ENCODE results near the gene IER3. TPM values are rescaled to one million over a fixed set of nuclear protein-coding genes. Genes with fewer than 3 reads are reported as not detected.
"Not testable (repeated sequence)": the region's sequence is repeated elsewhere in the genome, so short reads cannot be mapped to it uniquely, and the experiment has no call there.

The IER3 gene
- polyA plus RNA-seq, 3 donors: 21.0 to 21.8 (median 21.2) TPM

DNA sequence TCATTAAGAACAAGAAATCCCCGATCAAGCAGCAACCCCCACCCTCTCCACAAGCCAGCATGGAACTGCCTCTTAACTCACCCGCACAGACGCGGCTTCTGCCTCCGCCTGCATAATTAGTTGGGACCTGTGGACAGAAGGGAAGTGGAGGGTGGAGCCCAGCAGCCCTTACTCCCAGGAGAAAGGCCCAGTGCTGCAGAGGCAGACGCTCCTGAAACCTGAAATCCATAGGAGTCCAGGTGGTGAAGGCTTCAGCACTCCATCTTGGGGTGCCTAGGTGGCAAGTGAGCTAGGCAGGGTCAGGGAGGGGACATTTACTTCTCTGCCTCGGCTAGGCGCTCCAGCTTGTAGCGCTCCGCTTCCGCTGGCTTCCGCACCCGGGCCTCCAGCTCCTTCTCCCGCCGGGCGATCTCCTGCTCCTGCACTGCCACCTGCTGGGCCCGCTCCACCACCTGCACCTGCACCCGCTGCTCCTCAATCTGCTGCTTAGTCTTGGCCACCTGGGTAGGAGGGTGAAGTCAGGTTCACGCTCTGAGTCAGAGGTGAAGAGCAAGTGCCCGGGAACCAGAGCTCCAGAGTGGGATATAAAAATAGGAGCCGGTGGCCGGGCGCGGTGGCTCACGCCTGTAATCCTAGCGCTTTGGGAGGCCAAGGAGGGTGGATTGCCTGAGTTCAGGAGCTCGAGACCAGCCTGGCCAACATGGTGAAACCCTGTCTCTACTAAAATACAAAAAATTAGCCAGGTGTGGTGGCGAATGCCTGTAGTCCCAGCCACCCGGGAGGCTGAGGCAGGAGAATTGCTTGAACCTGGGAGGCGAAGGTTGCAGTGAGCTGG is 13.5 kb downstream of the IER3 start:
- peak; percentile 66 for DNase-seq

- DNase-seq: no peak
Measured at GRCh38 chr6:30727920-30728553, 16.3 kb downstream of the IER3 start.

- no peak for DNase-seq
Measured at GRCh38 chr6:30726506-30727413, 17.6 kb downstream of the IER3 start.

- no peak for DNase-seq
Measured at GRCh38 chr6:30725713-30726505, 18.4 kb downstream of the IER3 start.

GRCh38 chr6:30724906-30725667 is 19.3 kb downstream of the IER3 start:
- no peak for DNase-seq

DNA sequence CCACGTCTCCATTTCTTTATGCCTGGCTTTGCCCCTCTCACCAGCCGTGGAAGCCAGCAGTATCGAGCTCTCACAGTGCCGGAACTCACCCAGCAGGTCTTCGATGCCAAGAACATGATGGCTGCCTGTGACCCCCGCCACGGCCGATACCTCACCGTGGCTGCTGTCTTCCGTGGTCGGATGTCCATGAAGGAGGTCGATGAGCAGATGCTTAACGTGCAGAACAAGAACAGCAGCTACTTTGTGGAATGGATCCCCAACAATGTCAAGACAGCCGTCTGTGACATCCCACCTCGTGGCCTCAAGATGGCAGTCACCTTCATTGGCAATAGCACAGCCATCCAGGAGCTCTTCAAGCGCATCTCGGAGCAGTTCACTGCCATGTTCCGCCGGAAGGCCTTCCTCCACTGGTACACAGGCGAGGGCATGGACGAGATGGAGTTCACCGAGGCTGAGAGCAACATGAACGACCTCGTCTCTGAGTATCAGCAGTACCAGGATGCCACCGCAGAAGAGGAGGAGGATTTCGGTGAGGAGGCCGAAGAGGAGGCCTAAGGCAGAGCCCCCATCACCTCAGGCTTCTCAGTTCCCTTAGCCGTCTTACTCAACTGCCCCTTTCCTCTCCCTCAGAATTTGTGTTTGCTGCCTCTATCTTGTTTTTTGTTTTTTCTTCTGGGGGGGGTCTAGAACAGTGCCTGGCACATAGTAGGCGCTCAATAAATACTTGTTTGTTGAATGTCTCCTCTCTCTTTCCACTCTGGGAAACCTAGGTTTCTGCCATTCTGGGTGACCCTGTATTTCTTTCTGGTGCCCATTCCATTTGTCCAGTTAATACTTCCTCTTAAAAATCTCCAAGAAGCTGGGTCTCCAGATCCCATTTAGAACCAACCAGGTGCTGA is 20.3 kb downstream of the IER3 start:
- not testable (repeated sequence) for DNase-seq

- not testable (repeated sequence) for DNase-seq
Measured at GRCh38 chr6:30723159-30723842, 21.0 kb downstream of the IER3 start.

GRCh38 chr6:30722280-30723112 is 21.9 kb downstream of the IER3 start:
- peak; percentile 78 for DNase-seq

DNA sequence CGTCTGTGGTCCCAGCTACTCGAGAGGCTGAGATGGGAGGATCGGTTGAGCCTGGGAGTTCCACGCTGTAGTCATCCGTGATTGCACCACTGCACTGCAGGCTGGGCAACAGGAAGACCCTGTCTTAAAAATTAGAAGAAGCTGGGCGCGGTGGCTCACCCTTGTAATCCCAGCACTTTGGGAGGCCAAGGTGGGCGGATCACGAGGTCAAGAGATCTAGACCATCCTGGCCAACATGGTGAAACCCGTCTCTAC is 22.4 kb downstream of the IER3 start:
- DNase-seq: not testable (repeated sequence)

GRCh38 chr6:30721198-30722024 is 22.9 kb downstream of the IER3 start:
- peak; percentile 93 for DNase-seq

DNA sequence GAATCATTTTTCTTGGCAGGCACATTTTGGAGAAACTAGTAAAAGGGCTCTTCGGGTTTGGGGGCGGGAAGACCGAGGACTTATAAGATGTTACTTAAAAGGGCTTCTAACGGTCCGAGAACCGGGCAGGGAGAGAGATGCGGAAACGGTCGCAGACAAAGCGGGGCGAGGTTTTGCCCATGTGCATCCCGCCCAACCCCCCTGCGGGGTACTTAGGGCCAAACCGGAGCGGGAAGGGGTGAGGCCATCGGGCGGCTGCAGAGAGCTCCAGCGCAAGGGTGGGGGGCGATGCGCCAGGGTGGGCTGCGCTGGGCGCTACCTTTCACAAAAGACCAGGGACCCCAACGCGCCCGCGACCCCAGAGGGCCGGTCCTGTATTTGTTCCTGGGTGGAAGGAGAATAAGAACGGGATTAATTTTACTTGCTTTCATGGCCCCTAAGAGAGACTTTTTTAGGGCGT is 23.6 kb downstream of the IER3 start:
- no peak for DNase-seq

DNA sequence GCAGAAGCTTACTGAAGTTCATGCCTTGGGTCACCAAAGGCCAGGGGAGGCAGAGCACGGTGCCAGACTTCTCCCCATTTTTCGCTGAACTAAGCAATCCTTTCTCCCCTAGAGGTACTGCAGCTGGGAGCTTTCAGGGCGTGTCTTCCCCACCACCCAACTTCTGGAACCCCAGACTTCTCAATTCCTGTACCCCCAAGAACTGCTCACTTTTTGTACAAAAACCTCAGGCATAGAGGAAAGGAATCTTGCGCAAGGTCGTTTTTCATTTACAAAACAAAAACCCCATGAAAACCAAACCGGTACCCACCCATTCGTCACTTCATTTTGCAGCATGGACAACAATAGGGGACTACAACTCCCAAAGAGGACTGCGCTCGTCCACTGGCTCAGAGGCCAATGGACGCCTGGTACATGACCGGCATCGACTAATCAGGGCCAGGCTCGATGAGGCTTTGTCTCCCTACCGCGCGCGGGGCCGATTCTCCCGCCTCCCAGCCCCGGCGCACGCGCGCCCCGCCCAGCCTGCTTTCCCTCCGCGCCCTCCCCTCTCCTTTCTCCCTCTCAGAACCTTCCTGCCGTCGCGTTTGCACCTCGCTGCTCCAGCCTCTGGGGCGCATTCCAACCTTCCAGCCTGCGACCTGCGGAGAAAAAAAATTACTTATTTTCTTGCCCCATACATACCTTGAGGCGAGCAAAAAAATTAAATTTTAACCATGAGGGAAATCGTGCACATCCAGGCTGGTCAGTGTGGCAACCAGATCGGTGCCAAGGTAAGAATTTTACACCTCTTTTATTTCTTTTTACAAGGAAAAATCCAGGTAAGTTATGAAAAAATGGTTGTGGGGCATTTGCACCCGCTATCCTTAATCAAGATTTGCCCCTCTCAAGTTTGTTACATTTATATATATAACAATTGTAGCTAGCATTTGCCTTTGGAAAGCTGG is 24.3 kb downstream of the IER3 start, which contains the start of gene TUBB:
TSS of gene TUBB (plus strand) at position 562 of the 947 bp plus-strand sequence. CDS start at position 717, 155 bp downstream.
- peak; percentile 98 for DNase-seq

DNA sequence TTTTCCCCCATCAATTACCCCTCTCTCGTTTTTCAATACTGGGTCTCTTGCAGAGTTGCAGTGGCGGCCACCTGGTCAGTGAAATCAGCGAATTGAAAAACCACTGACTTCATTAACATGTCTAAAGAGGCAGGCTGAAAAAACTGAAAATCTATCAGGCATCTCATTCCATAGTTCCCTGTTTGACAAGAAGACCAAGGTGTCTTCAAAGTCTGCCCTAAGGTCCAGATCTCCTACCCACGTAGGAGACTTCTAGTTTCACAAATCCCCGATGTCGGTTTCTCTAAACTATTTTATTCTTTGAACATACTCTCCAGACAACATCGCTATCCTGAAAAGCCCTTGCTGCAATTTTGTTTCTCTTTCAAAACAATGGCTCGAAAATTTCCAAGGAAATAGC is 25.0 kb downstream of the IER3 start:
- DNase-seq: no peak

GRCh38 chr6:30717845-30718720 is 26.3 kb downstream of the IER3 start:
- DNase-seq: not testable (repeated sequence)

Measured in renal pelvis (tissue), 4 donors.